UCSD-AML1 (cell line): Measurements from ENCODE around the gene CARHSP1.
"Not testable (repeated sequence)": the region's sequence is repeated elsewhere in the genome, so short reads cannot be mapped to it uniquely, and the experiment has no call there.

Experiments used
- DNase-seq: peaks from one replicate; lab custom pipeline; 2025; ENCODE audit not compliant: unreplicated experiment; lab: John Stamatoyannopoulos, UW

CARHSP1 gene

GRCh38 chr16:8855972-8856371 lies 12.8 kb downstream of the CARHSP1 start:
- DNase-seq, result no peak

DNA sequence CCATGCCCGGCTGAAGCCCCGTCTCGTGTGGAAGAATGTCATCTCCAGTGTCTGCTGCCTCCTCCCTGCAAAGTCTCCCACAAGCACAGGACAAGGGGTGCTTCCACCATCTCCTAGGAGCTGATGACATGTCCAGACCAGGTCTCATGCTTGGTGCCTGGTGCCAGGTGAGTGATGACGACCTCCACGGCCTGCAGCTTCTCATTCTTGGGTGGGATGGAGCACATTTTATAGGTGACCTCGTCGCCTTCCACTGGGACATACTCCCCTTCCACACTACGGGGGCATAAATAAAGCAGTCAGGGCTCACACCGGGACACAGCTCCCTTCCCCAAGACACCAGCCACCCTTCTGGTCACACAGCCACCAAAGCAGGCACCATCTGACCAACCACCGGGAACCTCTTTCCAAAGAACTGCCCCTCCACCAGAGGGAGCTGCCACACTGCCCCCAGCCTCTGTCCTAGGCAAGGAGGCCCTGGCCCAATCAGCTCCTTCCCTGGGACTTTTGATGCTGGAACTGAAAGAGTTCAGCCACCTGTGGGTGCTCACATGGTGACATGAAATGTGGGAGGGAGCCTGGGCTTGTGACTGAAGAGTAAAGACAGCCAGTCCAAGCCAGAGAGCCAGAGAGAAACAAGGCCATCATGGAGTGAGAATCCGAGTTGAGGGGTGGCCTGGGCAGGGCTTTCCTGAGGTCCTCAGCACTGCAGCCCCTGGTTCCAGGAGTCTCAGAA lies 13.6 kb downstream of the CARHSP1 start:
- DNase-seq, result peak; percentile 25

DNA sequence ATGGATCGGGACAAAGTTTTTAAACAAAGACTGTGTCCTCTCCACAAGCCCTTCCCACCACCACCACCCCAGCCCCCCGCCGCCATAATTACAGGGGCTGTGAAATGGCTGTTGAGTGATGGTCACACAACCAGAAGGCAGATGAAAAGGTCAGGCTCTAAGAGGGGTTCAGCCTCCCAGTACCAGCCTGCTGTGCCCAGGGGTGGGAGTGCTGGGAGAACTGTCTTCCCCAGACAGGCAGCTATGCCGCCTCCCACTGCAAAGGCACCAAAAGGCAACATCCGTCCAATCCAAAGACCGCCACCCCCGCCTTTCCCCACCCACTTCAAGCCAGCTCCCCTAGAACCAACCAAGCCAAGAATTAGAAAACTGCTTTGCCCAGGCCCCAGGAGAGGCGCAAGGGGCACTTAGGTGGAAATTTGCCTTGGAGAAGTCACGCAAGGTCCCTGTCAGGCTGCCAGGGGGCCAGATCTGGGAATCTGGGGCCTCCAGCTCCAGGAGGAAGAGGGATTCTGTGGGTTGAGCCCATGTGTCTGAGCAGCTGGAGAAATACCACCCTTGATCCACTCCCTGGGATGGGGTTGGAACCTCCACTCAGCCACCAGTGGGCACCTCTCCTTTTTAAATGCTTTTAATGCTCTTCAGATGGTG lies 14.4 kb downstream of the CARHSP1 start:
- no peak for DNase-seq

- DNase-seq, result no peak
Measured at GRCh38 chr16:8853611-8854010, 15.2 kb downstream of the CARHSP1 start.

GRCh38 chr16:8853150-8853549 lies 15.7 kb downstream of the CARHSP1 start:
- DNase-seq, result no peak

DNA sequence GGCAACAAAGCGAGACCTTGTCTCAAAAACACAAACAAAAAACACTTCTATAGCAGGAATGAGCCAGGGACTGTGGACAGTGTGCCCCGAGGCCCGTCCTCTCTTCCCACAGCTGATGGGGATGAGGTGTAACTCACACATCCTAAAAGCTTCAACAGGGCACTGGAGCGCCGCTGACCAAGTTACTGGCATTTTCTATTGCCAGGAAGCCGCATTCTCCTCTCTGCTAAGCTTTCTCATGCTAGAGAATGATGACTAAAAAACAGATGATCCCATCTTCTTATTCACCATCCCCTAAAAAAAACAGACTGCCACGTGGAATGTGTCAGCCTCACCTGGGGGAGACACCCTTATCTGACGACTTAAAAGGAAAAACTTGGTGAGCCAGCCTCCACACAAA lies 16.3 kb downstream of the CARHSP1 start:
- no peak for DNase-seq

DNA sequence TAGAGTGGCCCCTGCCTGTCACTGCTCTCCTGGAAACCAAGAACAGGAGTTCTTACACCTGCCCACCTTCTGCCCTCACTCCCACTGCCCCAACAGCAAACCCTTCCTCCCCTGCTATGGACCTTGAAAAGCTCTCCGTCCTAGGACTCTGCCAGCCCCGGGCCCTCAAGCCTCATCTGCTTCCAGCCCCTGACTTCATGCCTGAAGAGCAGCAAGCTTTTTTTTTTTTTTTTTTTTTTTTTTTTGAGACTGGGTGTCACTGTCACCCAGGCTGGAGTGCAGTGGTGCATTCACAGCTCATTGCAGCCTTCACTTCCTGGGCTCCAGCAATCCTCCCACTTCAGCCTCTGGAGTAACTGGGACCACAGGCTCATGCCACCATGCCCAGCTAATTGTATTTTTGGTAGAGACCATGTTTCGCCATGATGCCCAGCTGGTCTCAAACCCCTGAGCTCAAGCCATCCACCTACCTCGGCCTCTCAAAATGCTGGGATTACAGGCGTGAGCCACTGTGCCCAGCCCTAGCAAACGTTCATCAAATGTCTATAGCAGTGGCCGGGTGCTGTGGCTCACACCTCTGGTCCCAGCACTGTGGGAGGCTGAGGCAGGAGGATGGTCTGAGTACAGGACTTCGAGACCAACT lies 16.9 kb downstream of the CARHSP1 start:
- no peak for DNase-seq

GRCh38 chr16:8850279-8850885 lies 18.4 kb downstream of the CARHSP1 start:
- peak; percentile 66 for DNase-seq

GRCh38 chr16:8849411-8850011 lies 19.3 kb downstream of the CARHSP1 start:
- no peak for DNase-seq

GRCh38 chr16:8848939-8849391 lies 19.8 kb downstream of the CARHSP1 start:
- DNase-seq, result no peak

DNA sequence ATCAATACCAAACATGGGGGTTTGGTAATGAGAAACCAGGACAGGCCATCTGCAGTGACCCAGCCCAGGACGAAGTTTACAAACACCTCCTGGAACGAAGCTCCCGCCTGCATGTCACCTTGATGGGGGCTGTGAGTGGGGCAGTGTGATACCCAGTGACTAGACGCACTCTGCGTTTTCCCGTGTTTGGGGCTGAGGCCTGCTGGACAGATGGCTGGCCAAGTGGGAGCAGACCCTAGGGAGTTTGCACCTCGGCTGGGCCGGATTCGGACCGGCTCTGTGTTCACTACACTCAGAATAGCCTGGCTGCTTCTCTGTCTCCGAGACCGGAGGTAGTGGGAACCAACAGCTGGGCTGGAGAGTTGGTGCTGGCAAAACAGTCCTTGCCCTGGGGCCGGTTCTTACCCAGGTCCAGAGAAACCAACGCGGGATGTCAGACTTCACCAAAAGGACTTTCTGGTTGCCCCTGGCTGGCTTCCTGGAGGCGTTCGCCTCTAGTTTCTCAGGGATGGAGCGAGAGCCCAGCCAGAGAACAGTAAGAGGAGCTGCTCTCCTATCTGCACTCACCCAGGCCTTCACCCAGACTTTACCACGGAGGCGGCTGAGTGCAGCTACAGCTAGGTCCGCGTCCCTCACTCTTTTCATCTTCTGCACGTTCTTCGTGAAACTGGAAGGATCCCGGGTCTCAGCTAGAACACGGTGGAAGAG lies 20.4 kb downstream of the CARHSP1 start:
- DNase-seq, result no peak

DNA sequence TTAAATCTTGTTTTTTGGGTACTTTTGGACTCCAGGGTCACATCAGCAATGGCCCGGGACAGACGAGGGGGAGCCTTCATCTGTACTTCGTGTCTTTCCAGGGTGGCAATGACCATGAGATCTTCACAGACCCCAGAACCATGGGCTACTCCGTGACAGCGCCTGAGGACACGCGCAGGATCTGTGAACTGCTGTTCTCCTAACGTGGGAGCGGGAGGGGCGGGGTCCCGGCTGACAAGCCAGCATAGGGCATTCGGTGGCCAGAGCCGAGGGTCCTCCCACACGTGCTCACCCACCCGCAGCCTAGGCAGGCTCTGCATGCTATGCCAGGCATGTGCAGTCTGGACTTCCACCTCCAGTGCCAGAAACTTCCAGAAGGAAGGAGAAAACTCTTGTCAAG lies 21.2 kb downstream of the CARHSP1 start:
- DNase-seq, result no peak

GRCh38 chr16:8847145-8847544 lies 21.7 kb downstream of the CARHSP1 start:
- no peak for DNase-seq

DNA sequence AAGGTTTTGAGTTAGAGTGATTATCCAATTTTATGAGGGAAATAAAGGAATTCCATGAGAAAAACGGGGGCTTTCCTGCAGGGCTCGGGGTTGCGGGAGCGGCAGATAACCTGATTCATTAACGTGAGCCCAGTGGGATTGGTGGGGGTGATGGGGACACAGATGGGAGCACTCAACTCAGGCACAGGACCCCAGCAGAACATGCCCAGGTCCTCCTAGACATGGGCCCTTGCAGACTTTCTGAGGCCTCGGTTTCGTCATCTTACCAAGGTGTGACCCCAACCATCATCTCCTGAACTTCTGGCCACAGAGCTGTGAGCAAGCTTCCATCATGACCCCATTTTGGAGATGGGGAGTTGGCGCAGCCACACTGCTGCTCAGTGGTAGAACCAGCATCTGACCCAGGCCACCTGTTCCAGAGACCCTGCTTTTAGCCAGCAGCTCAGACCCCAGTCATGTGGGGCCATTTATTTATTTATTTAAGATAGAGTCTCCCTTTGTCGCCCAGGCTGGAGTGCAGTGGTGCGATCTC lies 22.3 kb downstream of the CARHSP1 start:
- DNase-seq, result no peak

- DNase-seq, result no peak
Measured at GRCh38 chr16:8845699-8846298, 23.0 kb downstream of the CARHSP1 start.

- not testable (repeated sequence) for DNase-seq
Measured at GRCh38 chr16:8843296-8843695, 25.5 kb downstream of the CARHSP1 start.

GRCh38 chr16:8842016-8842415 lies 26.8 kb downstream of the CARHSP1 start:
- not testable (repeated sequence) for DNase-seq

- DNase-seq, result not testable (repeated sequence)
Measured at GRCh38 chr16:8837594-8837993, 31.2 kb downstream of the CARHSP1 start.

DNA sequence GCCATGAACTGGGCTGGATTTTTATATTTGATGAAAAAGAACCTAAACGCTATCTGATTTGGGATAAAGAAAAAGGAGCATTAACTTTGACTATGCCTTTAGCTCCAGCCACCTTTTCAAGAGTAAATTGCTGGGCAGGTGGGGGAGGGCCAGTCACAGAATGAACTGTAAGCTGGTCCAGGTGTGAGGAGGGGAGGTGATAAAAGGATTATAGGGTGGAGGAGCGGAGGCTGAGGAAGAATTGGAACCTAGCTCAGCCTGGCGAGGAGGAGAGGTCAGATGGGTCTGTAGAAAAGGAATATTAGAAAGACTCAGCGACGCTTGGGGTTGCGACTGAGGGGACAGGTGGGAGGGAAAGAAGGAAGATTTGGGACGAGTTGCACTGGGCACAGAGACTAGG lies 32.0 kb downstream of the CARHSP1 start:
- DNase-seq, result not testable (repeated sequence)

DNA sequence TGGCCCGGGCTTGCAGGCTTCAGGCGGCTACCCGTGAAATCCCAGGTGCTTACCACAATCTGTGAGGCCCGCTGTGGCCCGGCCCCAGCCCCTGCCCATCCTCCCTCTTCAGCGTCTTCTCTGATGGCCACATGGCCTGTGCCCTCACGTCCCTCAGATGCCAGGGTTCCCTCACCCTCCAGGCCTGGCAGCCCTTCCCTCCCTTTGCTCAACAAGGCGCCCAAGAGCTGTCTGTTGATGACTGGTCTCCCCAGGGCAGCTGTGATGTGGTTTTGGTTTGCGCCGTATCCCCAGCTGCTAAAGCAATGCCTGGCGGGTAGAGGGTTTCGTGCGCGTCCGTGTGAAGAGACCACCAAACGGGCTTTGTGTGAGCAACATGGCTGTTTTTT lies 36.1 kb downstream of the CARHSP1 start:
- DNase-seq, result no peak
